Stimulated activated CD8-positive, alpha-beta memory T cell treated with anti-CD3 and anti-CD28 coated beads, Interleukin-4, amount 100 ng/mL, for 24 hours (primary cell): ENCODE measurements around the gene ZNF275.
"Not testable (repeated sequence)": the region's sequence is repeated elsewhere in the genome, so short reads cannot be mapped to it uniquely, and the experiment has no call there.

Source experiments
- DNase-seq: peaks from one replicate; pipeline ENCODE4 v3.0.0-alpha.2; 2020; ENCODE audit warnings: low read depth

The ZNF275 gene

DNA sequence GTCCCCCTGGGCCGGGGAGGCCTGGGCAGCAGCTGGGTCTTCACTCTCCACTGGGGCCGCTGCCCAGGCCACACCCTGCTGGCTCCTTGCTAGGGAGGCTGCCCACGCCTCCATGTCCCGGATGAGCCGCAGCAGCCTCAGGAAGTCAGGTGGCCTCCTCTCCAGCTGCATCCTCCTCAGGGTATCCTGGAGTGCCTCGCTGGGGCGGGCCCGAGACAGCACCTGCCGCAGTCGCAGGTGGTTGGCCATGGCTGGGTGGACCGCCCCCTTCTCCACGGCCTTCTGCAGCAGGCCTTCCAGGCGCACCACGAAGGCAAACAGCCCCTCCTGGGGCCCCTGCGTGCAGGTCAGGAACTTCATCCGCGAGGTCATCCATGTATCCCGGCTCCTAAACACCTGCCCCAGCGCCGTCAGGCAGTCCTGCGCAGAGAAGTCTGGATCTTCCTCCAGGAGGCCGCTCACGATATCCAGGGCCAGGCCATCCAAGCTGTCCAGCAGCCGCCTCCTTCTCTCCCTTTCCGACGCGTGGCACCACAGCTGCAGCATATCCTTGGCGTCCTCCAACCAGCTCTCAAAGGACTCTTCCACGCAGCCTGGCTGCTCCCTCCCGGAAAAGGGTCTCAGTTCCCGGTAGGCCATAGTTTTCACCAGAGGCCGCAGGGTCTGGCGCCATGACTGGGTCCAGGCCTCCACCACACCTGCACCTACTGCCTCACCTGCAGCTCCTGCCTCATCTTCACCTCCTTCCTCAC, 14.5 kb upstream of the ZNF275 start:
- no peak for DNase-seq

GRCh38 chrX:153320047-153320443, 13.9 kb upstream of the ZNF275 start:
- not testable (repeated sequence) for DNase-seq

DNA sequence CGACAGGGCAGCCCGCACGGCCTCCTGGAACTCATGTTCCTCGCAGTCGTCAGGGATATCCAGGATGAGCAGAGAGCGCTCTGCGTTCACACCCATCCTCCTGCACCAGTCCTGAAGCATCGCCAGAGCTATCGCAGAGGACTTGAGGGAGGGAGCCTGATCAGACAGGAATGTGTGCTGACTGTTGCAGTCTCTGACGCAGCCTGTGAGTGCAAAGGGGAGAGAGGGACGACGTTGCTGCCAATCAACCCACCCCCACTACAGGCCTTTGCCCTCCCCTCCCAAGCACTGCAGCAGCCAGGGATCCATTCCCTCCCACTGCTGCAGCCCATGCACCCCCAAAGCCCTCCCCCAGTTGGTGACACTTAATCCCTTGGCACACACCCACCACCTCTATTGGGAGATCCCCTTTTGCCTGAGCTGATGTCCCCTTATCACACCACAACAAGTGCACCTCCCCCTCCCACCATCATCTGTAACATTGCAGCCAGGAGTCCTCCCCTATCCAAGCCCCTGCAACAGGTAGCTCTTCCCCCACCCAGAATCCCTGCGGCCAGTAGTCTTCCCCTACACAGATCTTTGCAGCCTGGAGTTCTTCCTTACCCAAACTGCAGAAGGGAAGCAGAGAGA, 13.3 kb upstream of the ZNF275 start:
- DNase-seq, result no peak

DNA sequence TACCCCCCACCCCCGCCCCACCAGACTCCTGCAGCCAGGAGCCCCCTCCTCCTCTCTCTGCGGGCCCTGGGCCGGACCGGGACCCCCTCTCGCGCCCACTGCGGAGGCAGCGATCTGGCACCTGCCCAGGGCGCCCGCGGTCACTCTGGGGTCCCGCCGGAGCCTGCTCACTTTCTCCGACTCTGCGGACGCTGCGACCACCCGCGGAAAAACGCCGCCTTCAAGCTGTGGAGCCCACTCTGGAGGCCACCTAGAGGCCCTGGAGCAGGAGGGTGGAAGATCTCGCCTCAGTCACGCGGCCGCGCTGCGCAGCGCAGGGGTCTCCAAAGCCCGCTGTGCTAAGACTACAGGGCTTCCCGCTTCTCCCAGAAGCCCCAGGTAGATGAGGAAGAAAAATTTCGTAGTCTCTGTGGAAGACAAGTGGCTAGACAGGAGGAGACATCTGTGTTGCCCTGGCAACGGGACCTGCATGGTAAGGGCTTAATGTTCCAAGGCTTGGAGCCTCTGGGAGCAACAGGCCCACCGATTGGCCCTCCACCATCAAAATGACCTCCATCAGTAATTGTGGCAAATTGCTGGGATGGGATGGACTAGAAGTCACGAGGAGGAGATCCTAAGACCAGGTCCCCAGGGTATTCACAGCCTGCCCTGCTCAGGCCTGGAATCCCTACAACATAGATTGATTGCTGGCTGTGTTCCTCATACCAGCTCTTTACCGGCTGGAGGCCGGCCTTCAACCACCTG, 12.4 kb upstream of the ZNF275 start, which contains the start of gene PNMA6F:
PNMA6F (minus strand) TSS at position 387 of the 744 bp plus-strand sequence. CDS start 1,093 bp downstream, outside the sequence.
- no peak for DNase-seq

DNA sequence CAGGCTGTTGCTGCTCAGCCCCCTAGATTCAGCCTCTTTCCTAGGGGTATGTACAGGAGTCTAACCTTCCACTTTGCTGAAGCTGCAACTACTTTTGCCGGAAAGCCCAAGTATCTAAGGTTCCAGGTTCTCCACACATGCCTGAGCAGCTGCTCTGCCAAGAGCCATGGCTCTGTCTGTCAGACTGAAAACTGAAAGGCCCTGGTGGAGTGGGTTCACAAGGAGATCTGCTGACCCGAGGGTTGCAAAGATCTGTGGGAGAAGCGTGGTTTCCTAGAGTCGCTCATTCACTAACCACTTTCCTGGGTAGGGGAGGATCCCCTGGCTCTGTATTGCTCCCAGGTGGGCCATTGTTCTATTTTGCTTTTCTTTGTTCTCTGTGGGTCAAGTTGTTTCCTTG, 6.4 kb upstream of the ZNF275 start:
- no peak for DNase-seq

- DNase-seq, result no peak
These were observed 687 bp upstream of the ZNF275 start for GRCh38 chrX:153333266-153333665.

DNA sequence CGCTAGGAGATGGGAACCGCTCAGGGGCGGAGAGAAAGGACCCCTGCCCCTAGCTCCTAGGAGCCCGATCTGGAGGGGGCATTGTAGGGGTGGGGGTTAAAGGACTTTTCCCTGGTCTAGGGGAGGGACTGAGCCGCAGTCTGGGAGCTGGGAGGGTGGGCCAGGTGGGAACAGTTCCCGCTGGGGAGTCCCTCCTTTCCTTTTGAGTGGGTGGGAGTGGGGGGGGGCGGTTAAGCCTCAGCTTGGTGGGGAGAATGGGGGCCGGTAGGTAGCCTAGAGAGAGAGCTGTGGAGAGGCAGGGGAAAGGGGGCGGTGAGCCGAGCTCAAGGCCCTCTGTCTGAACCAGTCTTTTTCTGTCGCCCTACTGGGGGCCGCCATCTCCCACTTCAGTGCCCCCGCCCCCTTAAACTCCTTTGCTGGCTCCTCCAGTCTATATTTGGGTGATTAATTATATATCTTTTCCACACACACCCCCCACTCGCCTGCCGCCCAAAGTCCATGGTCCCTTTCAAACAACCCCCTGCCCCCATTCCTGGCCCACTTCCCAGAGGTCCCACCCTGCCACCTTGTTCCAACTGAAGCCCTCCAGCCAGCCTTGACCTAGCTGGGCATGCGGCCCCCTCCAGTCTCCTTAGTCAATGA, 822 bp downstream of the ZNF275 start:
- no peak for DNase-seq

DNA sequence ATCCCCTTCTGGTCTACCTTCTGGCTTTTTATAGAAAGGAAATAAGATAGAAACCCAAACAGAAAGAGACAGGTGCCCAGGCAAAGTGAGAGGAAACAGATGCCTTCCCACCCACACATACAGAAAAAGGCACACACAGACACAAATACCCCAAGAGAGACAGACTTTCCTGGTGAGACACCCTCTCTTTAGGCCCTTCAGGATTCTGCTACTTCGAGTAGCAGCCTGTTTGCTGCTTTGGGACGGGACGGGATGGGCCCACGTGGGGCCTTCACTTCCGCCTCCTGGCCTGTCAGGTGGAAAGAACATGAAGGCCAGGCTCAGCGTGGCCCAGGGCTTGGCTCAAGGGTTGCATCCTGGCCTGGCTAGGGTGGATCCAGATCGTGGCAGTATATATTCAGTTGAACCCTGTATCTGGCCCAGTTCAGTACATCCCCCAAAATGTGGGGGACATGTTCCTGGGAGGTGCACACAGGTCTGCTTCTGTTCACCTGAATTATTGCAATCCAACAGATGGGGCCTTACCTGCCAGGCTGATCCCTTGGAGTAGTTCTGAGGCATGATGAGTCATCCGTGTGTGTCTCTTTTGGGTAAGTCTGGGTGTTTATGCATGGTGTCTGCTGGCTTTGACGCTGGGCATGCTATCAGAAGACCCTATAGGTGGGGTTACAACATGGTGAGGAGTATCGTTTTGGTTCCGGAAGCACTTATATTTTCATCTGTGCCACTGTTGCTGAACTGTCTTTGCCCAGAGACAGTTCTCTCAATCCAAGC, 2.4 kb downstream of the ZNF275 start:
- no peak for DNase-seq

GRCh38 chrX:153336988-153337387, 3.0 kb downstream of the ZNF275 start:
- no peak for DNase-seq

GRCh38 chrX:153338836-153339235, 4.9 kb downstream of the ZNF275 start:
- DNase-seq, result no peak

DNA sequence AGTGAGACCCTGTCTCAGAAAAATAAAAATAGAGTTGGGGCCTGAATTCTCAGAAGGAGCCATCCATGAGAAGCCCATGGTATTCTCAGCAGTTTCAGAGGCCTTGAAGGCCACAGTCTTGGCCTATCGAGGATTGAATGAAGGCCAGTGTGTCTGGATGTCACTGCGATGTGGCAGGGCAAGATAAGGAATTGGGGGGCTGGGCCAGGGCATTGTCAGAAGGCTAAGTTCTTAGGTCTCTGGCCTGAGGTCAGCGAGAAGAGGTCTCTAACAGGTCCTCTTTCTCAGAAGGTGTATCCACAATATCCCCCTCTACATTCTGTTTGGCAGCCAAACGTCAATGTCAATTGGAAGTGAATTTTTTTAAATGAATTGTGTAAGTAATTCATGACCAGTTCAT, 5.7 kb downstream of the ZNF275 start:
- DNase-seq, result no peak

GRCh38 chrX:153340111-153340510, 6.2 kb downstream of the ZNF275 start:
- no peak for DNase-seq

- no peak for DNase-seq
These were observed 9.0 kb downstream of the ZNF275 start for GRCh38 chrX:153342762-153343558.

- no peak for DNase-seq
These were observed 9.7 kb downstream of the ZNF275 start for GRCh38 chrX:153343674-153344073.

- no peak for DNase-seq
These were observed 13.6 kb downstream of the ZNF275 start for GRCh38 chrX:153347530-153347929.

- no peak for DNase-seq
These were observed 14.5 kb downstream of the ZNF275 start for GRCh38 chrX:153348421-153348820.

DNA sequence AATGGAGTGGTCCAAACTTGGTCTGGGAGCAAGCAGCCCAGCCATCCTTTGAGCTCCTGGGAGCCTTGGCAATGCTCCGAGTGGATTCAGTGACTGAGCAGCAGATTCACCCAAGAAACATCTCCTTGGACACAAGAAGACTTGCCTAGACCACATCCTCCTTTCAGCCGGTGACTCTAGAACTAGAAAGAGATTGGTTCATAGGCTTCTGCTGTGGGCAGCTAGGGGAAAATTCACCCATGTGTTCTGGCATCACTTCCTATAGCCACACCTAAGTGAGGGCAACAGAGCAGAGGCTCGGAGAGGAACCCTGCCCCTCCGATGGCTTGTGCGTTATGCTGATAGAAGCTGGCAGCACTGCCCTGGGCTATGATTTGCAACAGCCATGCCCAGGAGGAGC, 16.0 kb downstream of the ZNF275 start:
- no peak for DNase-seq

- no peak for DNase-seq
These were observed 18.0 kb downstream of the ZNF275 start for GRCh38 chrX:153351981-153352380.

DNA sequence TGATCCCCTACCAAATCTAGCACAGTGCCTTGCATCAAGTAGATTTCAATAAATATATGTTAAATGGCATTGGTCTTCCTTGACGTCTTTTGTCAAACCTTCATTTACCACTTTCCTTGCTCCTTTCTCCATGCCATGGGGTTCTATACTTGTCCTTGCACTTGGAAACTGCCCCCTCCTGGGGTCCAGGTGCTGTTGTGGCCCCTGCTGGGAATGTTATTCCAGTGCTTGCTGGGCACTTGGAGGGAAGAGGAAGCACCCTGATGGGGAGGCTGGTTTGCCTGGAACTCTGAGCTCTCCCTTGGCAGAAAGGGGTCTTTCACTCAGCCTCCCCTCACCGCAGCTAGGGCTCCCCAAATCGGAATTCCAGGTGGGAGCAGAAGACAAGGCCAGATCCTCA, 18.9 kb downstream of the ZNF275 start:
- no peak for DNase-seq

DNA sequence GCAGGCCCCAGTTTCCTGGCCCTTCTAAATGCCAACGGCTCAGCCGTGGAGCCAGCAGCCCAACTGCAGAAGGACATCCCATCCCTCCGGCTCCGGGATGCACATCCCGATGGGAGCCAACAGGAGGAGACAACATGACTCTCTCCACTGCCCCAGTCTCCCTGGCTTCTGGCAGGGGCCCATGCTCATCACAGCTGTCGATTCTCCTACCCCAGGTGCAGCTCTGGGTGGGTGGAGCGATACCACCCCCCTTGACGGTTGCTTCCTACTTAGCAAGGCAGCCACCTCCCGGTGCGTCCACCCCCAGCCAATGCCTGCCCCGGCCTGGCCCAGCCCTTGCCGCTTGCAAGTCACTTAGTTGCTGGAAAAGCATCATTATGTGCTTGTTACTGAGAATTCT, 19.5 kb downstream of the ZNF275 start:
- DNase-seq, result no peak

GRCh38 chrX:153357877-153358276, 23.9 kb downstream of the ZNF275 start:
- DNase-seq, result no peak
